Hepatocyte (in vitro differentiated cells): ENCODE measurements around the gene PTPRU. TPM values are rescaled to one million over a fixed set of nuclear protein-coding genes. Genes with fewer than 3 reads are reported as not detected.

Experiments used
- DNase-seq: peaks from one replicate; pipeline ENCODE4 v3.0.0-alpha.2; 2016; ENCODE audit warnings: low spot score
- H2AFZ ChIP-seq: fragments of 200-600 bp; sonication (generic); 2 replicates; pipeline ENCODE4 v1.6.0; 2016; ENCODE audit warnings: antibody characterized with exemption, mild to moderate bottlenecking
- H3K27ac ChIP-seq: fragments of 200-600 bp; sonication (generic); 2 replicates; pipeline ENCODE4 v1.5.1; 2016; ENCODE audit warnings: mild to moderate bottlenecking
- H3K27me3 ChIP-seq: fragments of 200-600 bp; sonication (generic); 2 replicates; pipeline ENCODE4 v1.6.1; 2016
- H3K36me3 ChIP-seq: fragments of 200-600 bp; sonication (generic); replicated peaks from 2 replicates; pipeline ENCODE4 v1.5.1; 2016; ENCODE audit warnings: low read depth; ENCODE audit not compliant: insufficient read depth
- H3K4me1 ChIP-seq: fragments of 200-600 bp; sonication (generic); 2 replicates; pipeline ENCODE4 v1.5.1; 2016; ENCODE audit warnings: mild to moderate bottlenecking, moderate library complexity; ENCODE audit not compliant: insufficient read depth
- H3K4me2 ChIP-seq: fragments of 200-600 bp; sonication (generic); 2 replicates; pipeline ENCODE4 v1.6.0; 2016
- H3K4me3 ChIP-seq: fragments of 200-600 bp; sonication (generic); 2 replicates; pipeline ENCODE4 v1.5.1; 2016; ENCODE audit warnings: mild to moderate bottlenecking
- H3K79me2 ChIP-seq: fragments of 200-600 bp; sonication (generic); 2 replicates; pipeline ENCODE4 v1.6.0; 2017; ENCODE audit warnings: mild to moderate bottlenecking
- H3K9me2 ChIP-seq: fragments of 200-600 bp; sonication (generic); replicated peaks from 2 replicates; pipeline ENCODE4 v1.6.0; 2017; ENCODE audit warnings: mild to moderate bottlenecking; ENCODE audit not compliant: insufficient read depth
- H3K9me3 ChIP-seq: fragments of 200-600 bp; sonication (generic); 2 replicates; pipeline ENCODE4 v1.5.1; 2016; ENCODE audit warnings: low read depth, mild to moderate bottlenecking
- H4K20me1 ChIP-seq: fragments of 200-600 bp; sonication (generic); 2 replicates; pipeline ENCODE4 v1.6.0; 2016; ENCODE audit warnings: mild to moderate bottlenecking; ENCODE audit not compliant: insufficient read depth, poor library complexity, severe bottlenecking
- EZH2 ChIP-seq: fragments of 200-600 bp; sonication (generic); IDR thresholded peaks from 2 replicates; pipeline ENCODE4 v1.6.1; 2016; ENCODE audit warnings: antibody characterized with exemption, mild to moderate bottlenecking, borderline replicate concordance
- EZH2phosphoT487 ChIP-seq: fragments of 200-600 bp; sonication (generic); IDR thresholded peaks from one replicate; pipeline ENCODE4 v1.6.1; 2018; ENCODE audit warnings: antibody characterized with exemption, mild to moderate bottlenecking, low read depth, moderate library complexity; ENCODE audit not compliant: unreplicated experiment, severe bottlenecking
- WGBS: methylation state at CpG from one replicate; pipeline ENCODE4 v1.1.6; 2016; ENCODE audit warnings: low lambda C conversion rate; ENCODE audit errors: missing lambda C conversion rate; 5-methylcytosine and 5-hydroxymethylcytosine counted together
- polyA plus RNA-seq: library from polyadenylated mRNA; unstranded; fragments of >200 nt; fragmentation: Nextera tagmentation; extraction: Ambion mirVana; gene quantifications from 2 replicates; pipeline ENCODE4 v1.2.1, GENCODE V29; 2016
- total RNA-seq: library from RNA; depleted of rRNA; stranded (reverse); fragments of >200 nt; gene quantifications from 2 replicates; pipeline ENCODE4 v1.2.3, GENCODE V29; 2014
- TF ChIP-seq, protein P1 (sequence below): fragments of 200-600 bp; sonication (generic); IDR thresholded peaks from 2 replicates; pipeline ENCODE4 v1.5.1; 2016; ENCODE audit warnings: antibody characterized with exemption, mild to moderate bottlenecking; ENCODE audit not compliant: poor library complexity

Gene PTPRU
- total and polyA plus RNA-seq, 2 experiments from 2014 or later = 34.3 to 38.7 TPM

DNA sequence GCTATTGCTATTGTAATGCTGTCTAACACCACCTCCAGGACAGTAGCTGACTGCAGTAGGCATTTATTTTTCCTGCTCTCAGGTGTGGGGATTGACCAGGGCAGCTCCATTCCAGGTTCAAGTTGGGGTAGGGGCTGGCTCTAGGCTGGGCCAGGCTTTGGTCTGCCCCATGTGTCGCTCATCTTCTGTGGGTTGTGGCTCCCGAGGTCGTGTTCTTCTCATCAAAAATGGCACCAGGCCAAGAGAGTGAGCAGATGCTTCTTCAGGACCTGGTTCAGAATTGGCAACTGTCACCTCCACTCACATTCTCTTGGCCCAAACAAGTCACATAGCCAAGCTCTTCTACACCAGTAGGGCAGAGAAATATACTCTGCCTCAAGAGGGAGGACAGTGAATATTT is 133.7 kb downstream of the PTPRU start:
- Histone ChIP-seq H3K9me2 (peaks cover 3% of the 10 kb centered on the region), H3K27me3 (peaks cover 10% of the 10 kb centered on the region), H3K4me1 (no peaks in the 10 kb centered on the region), H3K9me3 (no peaks in the 10 kb centered on the region), H2AFZ (no peak overlapping the region), H3K27ac (no peak overlapping the region), H3K79me2 (no peaks in the 10 kb centered on the region), H4K20me1 (no peaks in the 10 kb centered on the region), H3K4me3 (no peak overlapping the region), H3K4me2 (no peak overlapping the region), H3K36me3 (no peaks in the 10 kb centered on the region)
- TF ChIP-seq, protein P1, sequence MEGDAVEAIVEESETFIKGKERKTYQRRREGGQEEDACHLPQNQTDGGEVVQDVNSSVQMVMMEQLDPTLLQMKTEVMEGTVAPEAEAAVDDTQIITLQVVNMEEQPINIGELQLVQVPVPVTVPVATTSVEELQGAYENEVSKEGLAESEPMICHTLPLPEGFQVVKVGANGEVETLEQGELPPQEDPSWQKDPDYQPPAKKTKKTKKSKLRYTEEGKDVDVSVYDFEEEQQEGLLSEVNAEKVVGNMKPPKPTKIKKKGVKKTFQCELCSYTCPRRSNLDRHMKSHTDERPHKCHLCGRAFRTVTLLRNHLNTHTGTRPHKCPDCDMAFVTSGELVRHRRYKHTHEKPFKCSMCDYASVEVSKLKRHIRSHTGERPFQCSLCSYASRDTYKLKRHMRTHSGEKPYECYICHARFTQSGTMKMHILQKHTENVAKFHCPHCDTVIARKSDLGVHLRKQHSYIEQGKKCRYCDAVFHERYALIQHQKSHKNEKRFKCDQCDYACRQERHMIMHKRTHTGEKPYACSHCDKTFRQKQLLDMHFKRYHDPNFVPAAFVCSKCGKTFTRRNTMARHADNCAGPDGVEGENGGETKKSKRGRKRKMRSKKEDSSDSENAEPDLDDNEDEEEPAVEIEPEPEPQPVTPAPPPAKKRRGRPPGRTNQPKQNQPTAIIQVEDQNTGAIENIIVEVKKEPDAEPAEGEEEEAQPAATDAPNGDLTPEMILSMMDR = no peak
- TF ChIP-seq EZH2phosphoT487 (no peak), EZH2 (no peak)
- WGBS = 97% methylated on average over 3 of the region's 3 CpGs
- no peak for DNase-seq

DNA sequence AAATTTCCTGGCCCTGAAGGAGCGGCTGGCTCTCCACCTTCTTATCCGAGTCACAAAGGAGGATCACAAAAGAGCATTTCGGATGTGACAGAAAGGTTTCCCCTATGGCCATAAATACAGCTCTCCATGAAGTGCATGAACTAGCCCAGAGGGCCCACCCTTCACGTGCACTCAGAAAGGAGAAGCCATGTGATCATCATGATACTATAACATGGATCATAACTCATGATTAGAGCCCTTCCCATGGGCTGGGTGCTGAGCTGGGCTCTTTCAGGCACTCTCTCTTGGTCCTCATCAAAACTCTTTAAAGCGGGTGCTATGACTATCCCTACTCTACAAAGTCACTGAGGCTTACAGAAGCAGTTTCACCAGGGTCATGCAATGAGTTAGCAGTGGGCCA is 135.0 kb downstream of the PTPRU start:
- no peak for DNase-seq
- H3K27me3 ChIP-seq = peaks cover 10% of the 10 kb centered on the region
- no peak overlapping the region for H3K4me2 ChIP-seq
- WGBS = 93% methylated on average over 5 of the region's 5 CpGs
- H3K9me2 ChIP-seq = peaks cover 3% of the 10 kb centered on the region
- H4K20me1 ChIP-seq = no peaks in the 10 kb centered on the region
- no peaks in the 10 kb centered on the region for H3K9me3 ChIP-seq
- TF ChIP-seq EZH2 = no peak
- TF ChIP-seq, protein P1 = no peak
- TF ChIP-seq EZH2phosphoT487 = no peak
- H3K4me3 ChIP-seq = no peak overlapping the region
- no peak overlapping the region for H2AFZ ChIP-seq
- H3K79me2 ChIP-seq = no peaks in the 10 kb centered on the region
- H3K4me1 ChIP-seq = no peaks in the 10 kb centered on the region
- H3K36me3 ChIP-seq = no peaks in the 10 kb centered on the region
- no peak overlapping the region for H3K27ac ChIP-seq

DNA sequence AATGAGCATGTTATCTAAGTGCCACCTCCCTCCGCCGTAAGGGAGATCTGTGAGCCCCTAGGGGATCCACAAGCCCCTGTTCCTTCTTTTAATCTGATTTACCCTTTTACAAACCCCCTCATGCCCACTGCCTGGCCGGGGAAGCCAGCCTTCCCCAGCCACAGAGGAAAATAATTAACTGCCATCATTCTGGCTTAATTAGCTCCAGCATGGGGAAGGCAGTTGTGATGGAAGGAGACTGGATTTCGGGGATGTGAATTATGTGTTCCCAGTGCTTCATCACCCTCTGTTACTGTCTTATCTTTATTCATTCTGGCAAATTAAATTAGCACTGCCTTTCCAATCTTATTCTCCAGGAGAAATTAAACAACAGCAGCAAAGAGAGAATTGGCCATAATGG is 135.8 kb downstream of the PTPRU start:
- no peak for DNase-seq

More for the DNA sequence above, 135.8 kb downstream of the PTPRU start:
- Histone ChIP-seq H3K27me3 (peaks cover 10% of the 10 kb centered on the region), H3K4me2 (no peak overlapping the region), H3K9me3 (no peaks in the 10 kb centered on the region), H2AFZ (no peak overlapping the region), H3K4me1 (no peaks in the 10 kb centered on the region), H4K20me1 (no peaks in the 10 kb centered on the region), H3K4me3 (no peak overlapping the region), H3K79me2 (no peaks in the 10 kb centered on the region), H3K9me2 (peaks cover 3% of the 10 kb centered on the region), H3K36me3 (no peaks in the 10 kb centered on the region), H3K27ac (no peak overlapping the region)
- 40% methylated on average over 4 of the region's 4 CpGs for WGBS
- TF ChIP-seq, protein P1 = no peak
- TF ChIP-seq EZH2phosphoT487 = no peak
- TF ChIP-seq EZH2 = no peak

Other genes with a start within 250 kb of the PTPRU start
- 8.2 and 10.7 TPM in 2 replicates for gene TMEM200B, start 112.6 kb upstream of the PTPRU start, total RNA-seq
- gene TMEM200B, start 112.6 kb upstream of the PTPRU start, polyA plus RNA-seq = 8.3 and 11.0 TPM in 2 replicates
- gene SRSF4, start 54.6 kb upstream of the PTPRU start, total RNA-seq = 42.2 and 53.2 TPM in 2 replicates
- gene SRSF4, start 54.6 kb upstream of the PTPRU start, polyA plus RNA-seq = 71.4 and 84.7 TPM in 2 replicates
- 10.8 and 14.2 TPM in 2 replicates for gene MECR, start 5.6 kb upstream of the PTPRU start, total RNA-seq
- gene MECR, start 5.6 kb upstream of the PTPRU start, polyA plus RNA-seq = 32.6 and 35.2 TPM in 2 replicates